HCT116 (cell line): Measurements from ENCODE around the gene ZNF479. TPM values are rescaled to one million over a fixed set of nuclear protein-coding genes. Genes with fewer than 3 reads are reported as not detected.

Source experiments
- ATAC-seq: fragments of 200-7000 bp; cut with Tn5 transposase; 2 replicates; pipeline ENCODE4 v1.9.1; 2020; ENCODE audit warnings: mild to moderate bottlenecking, moderate library complexity
- BruUV-seq: library from RNA; stranded (reverse); fragments of 400-500 nt; replicated peaks from 2 replicates; lab custom pipeline; 2021; lab: Mats Ljungman, UMichigan
- CTCF ChIA-PET: fragments of 300-600 bp; sonication (Branson Sonifier 250); formaldehyde crosslinking; loops from one replicate; lab custom pipeline; 2021; ENCODE audit warnings: antibody characterized with exemption; lab: Charles Lee
- POLR2A ChIA-PET: fragments of 300-600, 350-600 bp; sonication (Branson Sonifier 250); formaldehyde crosslinking; loops from one replicate; lab custom pipeline; 2021; ENCODE audit warnings: antibody characterized with exemption; lab: Charles Lee
- RAD21 ChIA-PET, 2 experiments: fragments of 300-600 bp; sonication (Branson Sonifier 250); formaldehyde crosslinking; loops; one replicate each; lab custom pipeline; 2023; ENCODE audit warnings: low total read pairs in 2 of 2; ENCODE audit not compliant: uncharacterized antibody in 2 of 2, unreplicated experiment in 2 of 2, low non-redundant PET in 1 of 2; lab: Charles Lee
- DNase-seq: peaks from one replicate; pipeline ENCODE4 v3.0.0-alpha.2; 2010; ENCODE audit warnings: low read depth, low spot score
- H2AFZ ChIP-seq: fragments of 200-600 bp; shearing (Covaris generic), sonication (generic); 2 replicates; pipeline ENCODE4 v1.6.1; 2017; ENCODE audit warnings: low read depth, mixed run types, mixed read lengths, antibody characterized with exemption, low read length; ENCODE audit not compliant: poor library complexity, severe bottlenecking
- H3K27ac ChIP-seq: 2 replicates; pipeline ENCODE4 v1.5.1; 2012; ENCODE audit warnings: low read depth, low read length
- H3K27me3 ChIP-seq: fragments of 200-600 bp; sonication (generic); 2 replicates; pipeline ENCODE4 v1.6.1; 2016; ENCODE audit warnings: mixed run types, low read length, mixed read lengths; ENCODE audit not compliant: insufficient read depth
- H3K36me3 ChIP-seq, 2 experiments: fragments of 200-500 bp in 1 of 2; fragments of 200-600 bp in 1 of 2; sonication (Bioruptor generic) in 1 of 2; sonication (generic) in 1 of 2; 2 replicates each; pipeline versions ENCODE4 v1.5.1 to v1.6.1; 2014 to 2016; ENCODE audit warnings: low read length in 2 of 2, inconsistent platforms in 1 of 2, mixed read lengths in 1 of 2, mixed run types in 1 of 2; ENCODE audit not compliant: insufficient read depth in 2 of 2, control insufficient read depth in 1 of 2
- H3K4me1 ChIP-seq, 2 experiments: fragments of 200-600 bp in 1 of 2; sonication (generic) in 1 of 2; 2 replicates each; pipeline versions ENCODE4 v1.5.1 to v1.6.1; 2012 to 2017; ENCODE audit warnings: low read length in 2 of 2, inconsistent platforms in 1 of 2, mild to moderate bottlenecking in 1 of 2, mixed read lengths in 1 of 2, mixed run types in 1 of 2, moderate library complexity in 1 of 2; ENCODE audit not compliant: insufficient read depth in 2 of 2, control insufficient read depth in 1 of 2
- H3K4me2 ChIP-seq: fragments of 200-600 bp; sonication (generic); 2 replicates; pipeline ENCODE4 v1.6.1; 2017; ENCODE audit warnings: mixed run types, low read length, mixed read lengths
- H3K4me3 ChIP-seq, 2 experiments: fragments of 200-600 bp in 1 of 2; sonication (generic) in 1 of 2; replicated peaks in 1 of 2; 2 replicates each; pipeline ENCODE4 v1.5.1; 2011 to 2016; ENCODE audit warnings: low read length in 2 of 2, control low read depth in 1 of 2, low read depth in 1 of 2, mild to moderate bottlenecking in 1 of 2, mixed read lengths in 1 of 2, mixed run types in 1 of 2
- H3K79me2 ChIP-seq: fragments of 200-600 bp; sonication (generic); 2 replicates; pipeline ENCODE4 v1.6.1; 2017; ENCODE audit warnings: mild to moderate bottlenecking, mixed run types, low read length, moderate library complexity, mixed read lengths; ENCODE audit not compliant: insufficient read depth
- H3K9ac ChIP-seq: fragments of 200-600 bp; sonication (generic); 2 replicates; pipeline ENCODE4 v1.6.1; 2016; ENCODE audit warnings: low read length, mixed read lengths
- H3K9me2 ChIP-seq: fragments of 200-600 bp; sonication (generic), shearing (Covaris generic); 2 replicates; pipeline ENCODE4 v1.6.1; 2017; ENCODE audit warnings: mixed run types, mild to moderate bottlenecking, moderate library complexity; ENCODE audit not compliant: insufficient read depth
- H3K9me3 ChIP-seq, 2 experiments: fragments of 200-500 bp in 1 of 2; fragments of 200-600 bp in 1 of 2; sonication (Bioruptor generic) in 1 of 2; sonication (generic) in 1 of 2; 2 replicates each; pipeline ENCODE4 v1.6.1; 2014 to 2017; ENCODE audit warnings: low read length in 2 of 2, mixed read lengths in 2 of 2, inconsistent platforms in 1 of 2, low read depth in 1 of 2, mild to moderate bottlenecking in 1 of 2, mixed run types in 1 of 2, moderate library complexity in 1 of 2; ENCODE audit not compliant: control insufficient read depth in 1 of 2, insufficient read depth in 1 of 2
- H4K20me1 ChIP-seq: fragments of 200-600 bp; sonication (generic), shearing (Covaris generic); 2 replicates; pipeline ENCODE4 v1.6.1; 2017; ENCODE audit warnings: mixed run types, mild to moderate bottlenecking, moderate library complexity; ENCODE audit not compliant: insufficient read depth
- CBX3 ChIP-seq: IDR thresholded peaks from 2 replicates; pipeline ENCODE4 v1.6.1; 2012; ENCODE audit warnings: low read depth
- EGR1 ChIP-seq: IDR thresholded peaks from 2 replicates; pipeline ENCODE4 v1.6.1; 2012; ENCODE audit warnings: low read depth
- ELF1 ChIP-seq: IDR thresholded peaks from 2 replicates; pipeline ENCODE4 v1.6.1; 2012; ENCODE audit warnings: low read depth, borderline replicate concordance
- EZH2phosphoT487 ChIP-seq: fragments of 200-600 bp; IDR thresholded peaks from 2 replicates; pipeline ENCODE4 v1.6.1; 2018; ENCODE audit warnings: antibody characterized with exemption, borderline replicate concordance
- MAX ChIP-seq: IDR thresholded peaks from 2 replicates; pipeline ENCODE4 v1.6.1; 2012
- RAD21 ChIP-seq: IDR thresholded peaks from 2 replicates; pipeline ENCODE4 v1.6.1; 2012; ENCODE audit warnings: low read depth, mild to moderate bottlenecking
- TCF7L2 ChIP-seq: IDR thresholded peaks from 2 replicates; pipeline ENCODE4 v1.7.0; 2011; ENCODE audit warnings: borderline replicate concordance, inconsistent platforms; ENCODE audit not compliant: insufficient read depth, insufficient read length; ENCODE audit errors: extremely low read depth
- YY1 ChIP-seq: IDR thresholded peaks from 2 replicates; pipeline ENCODE4 v1.6.1; 2011; ENCODE audit warnings: low read length, low read depth, moderate library complexity, mild to moderate bottlenecking; ENCODE audit not compliant: insufficient replicate concordance; ENCODE audit errors: extremely low read depth
- ZBTB33 ChIP-seq: IDR thresholded peaks from 2 replicates; pipeline ENCODE4 v1.6.1; 2011; ENCODE audit warnings: mild to moderate bottlenecking, low read length, moderate library complexity; ENCODE audit not compliant: insufficient replicate concordance; ENCODE audit errors: extremely low read depth
- intact Hi-C: fragments of 100-400 bp; cut with micrococcal nuclease; formaldehyde crosslinking; loops from 2 replicates; pipeline ENCODE4 v1.10.0; 2022
- total RNA-seq: library from RNA; stranded (reverse); gene quantifications from one replicate; pipeline ENCODE4 v1.2.1, GENCODE V29; 2021; ENCODE audit not compliant: unreplicated experiment

ZNF479 gene
- total RNA-seq, 1 experiment from 2014 or later = not detected

GRCh38 chr7:57177856-57178767, 45.9 kb upstream of the ZNF479 start:
- H3K4me3 ChIP-seq = no peak overlapping the region
- H3K9ac ChIP-seq = no peak overlapping the region
- no peaks in the 10 kb centered on the region for H4K20me1 ChIP-seq
- BruUV-seq = no TSS peak
- POLR2A ChIA-PET = no interaction called here
- DNase-seq (no peak), ATAC-seq (no peak)
- no peaks in the 10 kb centered on the region for H3K27me3 ChIP-seq
- H3K9me3 ChIP-seq = peaks cover 3 to 8% of the 10 kb centered on the region in 2 experiments; a peak in 2 of 4 replicates
- H3K27ac ChIP-seq = no peak overlapping the region
- H3K79me2 ChIP-seq = no peaks in the 10 kb centered on the region
- no peak overlapping the region for H3K4me2 ChIP-seq
- no peak overlapping the region for H2AFZ ChIP-seq
- CTCF ChIA-PET = no interaction called here
- H3K36me3 ChIP-seq = no peaks in the 10 kb centered on the region
- TF ChIP-seq YY1 = no peak
- RAD21 ChIA-PET = no interaction called here
- no peaks in the 10 kb centered on the region for H3K9me2 ChIP-seq
- no peaks in the 10 kb centered on the region for H3K4me1 ChIP-seq
- intact Hi-C loops = no loop called here

GRCh38 chr7:57176928-57177635, 44.8 kb upstream of the ZNF479 start:
- Histone ChIP-seq H3K9me3 (peaks cover 0 to 6% of the 10 kb centered on the region in 2 experiments; a peak in 2 of 4 replicates), H3K79me2 (no peaks in the 10 kb centered on the region), H3K36me3 (no peaks in the 10 kb centered on the region), H3K4me1 (no peaks in the 10 kb centered on the region), H3K9ac (no peak overlapping the region), H3K27me3 (no peaks in the 10 kb centered on the region), H4K20me1 (no peaks in the 10 kb centered on the region)
- intact Hi-C loops = no loop called here
- POLR2A ChIA-PET = no interaction called here
- TF ChIP-seq RAD21 = no peak
- no peak for TF ChIP-seq ELF1
- TF ChIP-seq EZH2phosphoT487 = no peak
- TF ChIP-seq CBX3 = no peak
- no peak for TF ChIP-seq EGR1
- TF ChIP-seq ZBTB33 = no peak
- no peak for TF ChIP-seq MAX
- TF ChIP-seq TCF7L2 = no peak
- TF ChIP-seq, all 23 proteins: peak for 0
- ChIA-PET CTCF (no interaction called here), RAD21 (no interaction called here)
- DNase-seq = no peak
- no TSS peak for BruUV-seq
- Histone ChIP-seq H3K27ac (no peak overlapping the region), H3K9me2 (no peaks in the 10 kb centered on the region), H3K4me3 (no peak overlapping the region), H2AFZ (no peak overlapping the region), H3K4me2 (no peak overlapping the region)
- no peak for ATAC-seq
